GM18909 (cell line): ENCODE data around the gene TOR1B.
A peak's percentile ranks its signal among the peaks of the same experiment; 100 is the strongest.

Source experiments
- ATAC-seq: cut with Tn5 transposase; IDR thresholded peaks from one replicate; pipeline ENCODE4 v1.9.1; 2021; ENCODE audit warnings: mild to moderate bottlenecking; ENCODE audit not compliant: unreplicated experiment, poor library complexity

TOR1B gene

GRCh38 chr9:129811967-129812363 is 9.0 kb downstream of the TOR1B start:
- ATAC-seq: no peak

DNA sequence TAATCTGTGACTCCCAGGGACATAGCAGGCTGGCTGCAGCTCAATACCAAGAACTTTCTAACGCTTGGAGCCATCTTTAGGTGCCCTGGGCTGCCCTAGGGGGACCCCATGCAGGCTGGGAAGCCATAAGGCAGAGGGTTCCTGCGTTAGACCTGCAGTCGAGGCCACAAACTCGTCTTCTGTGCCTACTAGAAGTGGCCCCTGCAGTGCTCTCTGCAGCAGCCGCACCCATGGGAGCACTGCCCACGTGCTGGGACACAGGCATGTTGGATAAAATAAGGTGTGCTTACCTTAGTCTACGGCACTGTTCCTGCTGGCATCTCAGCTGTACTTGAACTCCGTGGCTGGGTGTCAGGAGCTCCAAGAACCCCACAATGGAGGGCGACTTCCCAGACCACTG is 9.4 kb downstream of the TOR1B start:
- ATAC-seq: no peak

- no peak for ATAC-seq
Observed at GRCh38 chr9:129813661-129814060, 10.7 kb downstream of the TOR1B start.

- ATAC-seq: no peak
Observed at GRCh38 chr9:129814432-129815223, 11.6 kb downstream of the TOR1B start.

GRCh38 chr9:129815278-129815677 is 12.3 kb downstream of the TOR1B start:
- ATAC-seq: no peak

GRCh38 chr9:129816501-129817435 is 13.8 kb downstream of the TOR1B start:
- no peak for ATAC-seq

- ATAC-seq: peak; percentile 41
Observed at GRCh38 chr9:129822898-129823541, 20.0 kb downstream of the TOR1B start.

DNA sequence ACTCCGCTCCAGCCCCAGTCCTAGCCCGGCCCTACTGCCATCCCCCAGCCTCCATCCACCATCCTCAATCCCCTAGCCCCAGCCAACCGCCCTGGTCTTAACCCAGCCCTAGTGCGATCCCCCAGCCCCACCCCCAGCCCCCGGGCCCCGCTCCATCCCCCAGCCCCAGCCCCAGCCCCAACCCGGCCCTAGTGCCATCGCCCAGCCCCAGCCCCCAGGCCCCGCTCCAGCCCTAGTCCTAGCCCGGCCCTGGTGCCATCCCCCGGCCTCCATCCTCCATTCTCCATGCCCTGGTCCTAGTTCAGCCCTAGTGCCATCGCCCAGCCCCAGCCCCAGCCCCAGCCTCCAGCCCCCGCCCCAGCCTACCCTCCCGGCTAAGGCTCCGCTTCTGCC is 20.6 kb downstream of the TOR1B start:
- ATAC-seq: no peak

- peak; percentile 80 for ATAC-seq
Observed at GRCh38 chr9:129823935-129824601, 21.1 kb downstream of the TOR1B start, which contains the start of gene TOR1A. Gene TOR1A (minus strand): TSS chr9:129824136. CDS start chr9:129824085, 51 bp downstream.

- ATAC-seq: no peak
Observed at GRCh38 chr9:129826344-129826743, 23.4 kb downstream of the TOR1B start.

GRCh38 chr9:129826759-129827158 is 23.8 kb downstream of the TOR1B start:
- no peak for ATAC-seq

DNA sequence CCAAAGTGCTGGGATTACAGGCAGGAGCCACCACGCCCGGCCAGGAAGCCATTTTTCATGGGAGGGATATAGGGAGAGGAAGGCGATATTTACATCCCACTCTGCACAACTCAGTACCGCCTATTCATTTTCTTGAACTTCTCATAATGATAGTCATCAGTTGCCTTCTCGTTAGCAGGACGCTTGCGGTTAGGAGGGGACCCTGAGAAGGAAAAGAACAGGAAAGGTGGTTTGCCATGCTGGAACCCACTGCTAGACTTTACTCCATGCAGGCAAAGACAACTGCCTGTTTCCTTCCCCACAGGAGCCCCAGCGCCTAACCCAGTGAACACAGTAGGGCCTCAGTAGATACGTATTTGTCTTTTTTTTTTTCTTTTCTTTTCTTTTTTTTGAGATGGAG is 25.1 kb downstream of the TOR1B start:
- ATAC-seq: no peak

GRCh38 chr9:129828969-129829368 is 26.0 kb downstream of the TOR1B start:
- no peak for ATAC-seq

DNA sequence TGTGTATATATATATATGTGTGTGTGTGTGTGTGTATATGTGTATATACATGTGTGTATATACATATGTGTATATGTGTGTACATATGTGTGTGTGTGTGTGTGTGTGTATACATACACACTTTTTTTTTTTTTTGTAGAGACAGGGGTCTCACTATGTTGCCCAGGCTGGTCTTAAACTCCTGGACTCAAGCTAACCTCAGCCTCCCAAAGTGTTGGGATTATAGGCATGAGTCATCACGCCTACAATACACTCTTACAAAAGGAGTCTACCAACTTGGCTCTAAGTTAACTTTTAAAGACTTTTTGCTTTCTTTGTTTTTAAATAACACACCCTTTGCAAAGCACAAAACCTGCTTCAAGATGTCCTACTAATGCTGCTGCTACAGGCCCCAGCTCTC is 30.0 kb downstream of the TOR1B start:
- no peak for ATAC-seq

GRCh38 chr9:129834489-129835127 is 31.6 kb downstream of the TOR1B start:
- ATAC-seq: peak; percentile 21

DNA sequence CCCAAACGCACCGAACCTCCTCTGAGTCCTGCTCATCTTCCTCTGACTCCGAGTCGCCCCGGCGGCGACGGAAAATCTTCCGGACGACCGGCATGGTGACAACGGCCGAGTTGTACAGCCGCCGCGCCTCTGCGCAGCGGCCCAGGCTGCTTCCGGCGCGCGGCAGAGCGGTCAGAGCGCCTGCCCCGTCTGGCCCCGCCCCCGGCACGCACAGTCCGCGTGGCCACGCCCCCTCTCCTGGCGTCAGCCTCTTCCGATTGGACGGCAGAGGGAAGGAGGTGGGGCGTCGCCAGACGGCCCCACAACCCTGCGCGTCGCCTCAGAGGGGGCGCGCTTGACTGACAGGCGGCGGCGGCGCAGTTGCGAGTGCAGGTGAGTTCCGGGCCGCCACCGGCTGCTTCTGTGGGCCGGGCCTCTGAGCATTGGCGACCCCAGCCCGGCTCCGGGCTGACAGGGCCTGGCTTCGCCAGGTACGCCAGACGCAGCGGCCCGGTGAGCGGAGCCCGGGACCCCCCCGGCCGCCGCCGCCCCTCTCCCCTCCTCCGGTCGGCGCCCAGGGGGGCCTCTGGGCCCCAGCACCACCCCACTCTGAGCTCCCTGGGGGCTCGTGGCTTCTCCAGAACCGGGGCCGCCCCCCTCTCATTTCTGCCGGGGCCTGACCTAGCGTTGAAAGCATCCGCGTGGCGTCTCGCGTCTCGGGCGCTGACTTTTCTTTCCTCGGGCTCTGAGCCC is 32.3 kb downstream of the TOR1B start, which contains the start of the genes C9orf78 and USP20:
Gene C9orf78 (minus strand): TSS at position 148 of the 732 bp plus-strand sequence. CDS start 54 bp downstream, at position 94.
Gene USP20 (plus strand): TSS at position 331 of the 732 bp plus-strand sequence. CDS start 17,098 bp downstream, outside the sequence.
- ATAC-seq: peak; percentile 94

DNA sequence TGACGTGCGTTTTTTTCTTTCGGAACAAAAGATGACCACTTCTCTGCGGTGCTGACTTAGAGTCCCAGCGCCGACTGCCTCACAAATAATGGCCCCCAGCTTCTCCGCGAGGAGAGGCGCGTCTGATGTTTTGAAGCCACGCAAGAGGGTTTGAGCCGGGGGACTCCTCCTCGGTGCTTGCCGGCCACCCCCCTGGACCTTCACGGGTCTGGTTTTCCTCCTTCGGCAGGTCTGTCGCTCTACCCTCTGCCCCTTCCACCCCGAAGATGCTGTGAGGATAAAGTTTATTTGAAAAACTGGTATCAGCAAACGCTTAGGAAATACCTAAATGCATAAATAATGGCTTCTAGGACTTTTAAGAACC is 32.9 kb downstream of the TOR1B start:
- peak; percentile 1 for ATAC-seq

GRCh38 chr9:129836311-129837007 is 33.5 kb downstream of the TOR1B start:
- no peak for ATAC-seq
